ENCODE data around the gene ZNF789. TPM values are rescaled to one million over a fixed set of nuclear protein-coding genes. Genes with fewer than 3 reads are reported as not detected.

The ZNF789 gene
- total and polyA plus RNA-seq, 2 of the 4 experiments (the other 2 are of a cell fraction) = 4.8 to 8.9 TPM

GRCh38 chr7:99429756-99430155, 42.9 kb upstream of the ZNF789 start:
- WGBS, 2 experiments (ENCODE audit: extremely low coverage in 2 of 2, insufficient read length in 1 of 2) = 100% methylated on average over 4 of the region's 8 CpGs; no CpG with 5 or more reads in 1 of the 2 experiments
- ChIA-PET POLR2A (ENCODE audit: unreplicated experiment) (no interaction called here), CTCF (no interaction called here)
- in situ Hi-C loops (cut with MboI; ENCODE audit: low sequenced_read_pairs) (no loop called here), intact Hi-C loops (cut with micrococcal nuclease) (no loop called here), dilution Hi-C loops (cut with HindIII; ENCODE audit: low sequenced_read_pairs, unreplicated experiment) (no loop called here)
- Histone ChIP-seq H2BK120ac (ENCODE audit: low read depth, low read length) (no peak overlapping the region), H3K14ac (replicated peaks; ENCODE audit: low read depth, low read length) (no peak overlapping the region), H3K23ac (ENCODE audit: low read depth, low read length) (no peak overlapping the region), H3K4me2 (ENCODE audit: low read depth, low read length) (no peak overlapping the region), H3K36me3 (ENCODE audit: control insufficient read depth, insufficient read depth, low read length) (peaks cover 58% of the 10 kb centered on the region), H2BK20ac (ENCODE audit: low read depth, low read length) (no peak overlapping the region), H3K9ac (ENCODE audit: low read depth, low read length) (no peak overlapping the region), H3K4me1 (ENCODE audit: control insufficient read depth, insufficient read depth, low read length) (no peaks in the 10 kb centered on the region), H4K8ac (ENCODE audit: low read depth in 2 of 2, low read length in 2 of 2) (no peak overlapping the region), H2AFZ (replicated peaks; ENCODE audit: low read length, poor library complexity) (no peak overlapping the region), H3K27ac (ENCODE audit: insufficient read depth, low read length) (no peak overlapping the region), H3K18ac (ENCODE audit: low read depth, low read length) (no peak overlapping the region), H3K27me3 (ENCODE audit: control insufficient read depth, insufficient read depth, low read length) (no peaks in the 10 kb centered on the region), H3K9me1 (ENCODE audit: insufficient read depth, low read length) (no peaks in the 10 kb centered on the region), H2AK5ac (ENCODE audit: low read depth, low read length) (no peak overlapping the region), H2BK15ac (ENCODE audit: low read depth, low read length) (no peak overlapping the region), H4K91ac (ENCODE audit: insufficient read depth, low read depth, low read length) (no peak overlapping the region), H3K9me3 (ENCODE audit: control insufficient read depth, insufficient read depth, low read length) (no peaks in the 10 kb centered on the region), H3K79me1 (ENCODE audit: low read depth in 1 of 2, low read length in 2 of 2) (no peaks in the 10 kb centered on the region; a peak in 1 of 4 replicates), H2AK9ac (replicated peaks; ENCODE audit: low read depth, low read length, poor library complexity) (no peak overlapping the region), H3K4me3 (ENCODE audit: insufficient read depth, low read depth, low read length) (no peak overlapping the region), H4K20me1 (ENCODE audit: insufficient read depth, low read length) (no peaks in the 10 kb centered on the region; the same call in 1 of the 2 replicates), H2BK5ac (ENCODE audit: low read depth, low read length, poor library complexity, severe bottlenecking) (no peak overlapping the region), H4K5ac (ENCODE audit: low read depth, low read length) (no peak overlapping the region), H3K4ac (ENCODE audit: low read depth, low read length) (no peak overlapping the region), H3K56ac (ENCODE audit: extremely low read depth, insufficient read depth, low read length) (no peak overlapping the region)
- TF ChIP-seq RFX5 (IDR thresholded peaks at IDR 0.05; ENCODE audit: low read depth, low read length) = no peak
- TF ChIP-seq MAZ (IDR thresholded peaks at IDR 0.05; ENCODE audit: borderline replicate concordance, low read depth, low read length) = no peak
- no peak for TF ChIP-seq NFE2L2 (IDR thresholded peaks at IDR 0.05; ENCODE audit: low read depth, low read length)
- no peak for TF ChIP-seq USF2 (IDR thresholded peaks at IDR 0.05; ENCODE audit: low read depth, low read length)
- no peak for TF ChIP-seq CEBPB (IDR thresholded peaks at IDR 0.05; ENCODE audit: low read depth, low read length)
- TF ChIP-seq BHLHE40 (IDR thresholded peaks at IDR 0.05; ENCODE audit: low read depth, low read length) = no peak
- no peak for TF ChIP-seq SMC3 (IDR thresholded peaks at IDR 0.05; ENCODE audit: low read depth, low read length)
- no peak for TF ChIP-seq MXI1 (IDR thresholded peaks at IDR 0.05; ENCODE audit: borderline replicate concordance, low read depth, low read length)
- TF ChIP-seq FOS (IDR thresholded peaks at IDR 0.05; ENCODE audit: low read depth, low read length) = no peak
- no peak for TF ChIP-seq CHD1 (IDR thresholded peaks at IDR 0.05; ENCODE audit: low read depth, low read length)
- TF ChIP-seq ELK1 (IDR thresholded peaks at IDR 0.05; ENCODE audit: borderline replicate concordance, low read depth, low read length) = no peak
- no peak for TF ChIP-seq MAFK (IDR thresholded peaks at IDR 0.05; ENCODE audit: low read depth, low read length)
- ATAC-seq (ENCODE audit: low read depth) (no peak), DNase-seq (no peak)
- BruUV-seq (replicated peaks) = no TSS peak
